HG03045 (cell line): ENCODE results near the gene DPY19L2.
"Not testable (repeated sequence)": the region's sequence is repeated elsewhere in the genome, so short reads cannot be mapped to it uniquely, and the experiment has no call there.

Experiments
- ATAC-seq: cut with Tn5 transposase; IDR thresholded peaks from one replicate; pipeline ENCODE4 v1.9.1; 2021; ENCODE audit warnings: mild to moderate bottlenecking, moderate library complexity; ENCODE audit not compliant: unreplicated experiment

Gene DPY19L2

DNA sequence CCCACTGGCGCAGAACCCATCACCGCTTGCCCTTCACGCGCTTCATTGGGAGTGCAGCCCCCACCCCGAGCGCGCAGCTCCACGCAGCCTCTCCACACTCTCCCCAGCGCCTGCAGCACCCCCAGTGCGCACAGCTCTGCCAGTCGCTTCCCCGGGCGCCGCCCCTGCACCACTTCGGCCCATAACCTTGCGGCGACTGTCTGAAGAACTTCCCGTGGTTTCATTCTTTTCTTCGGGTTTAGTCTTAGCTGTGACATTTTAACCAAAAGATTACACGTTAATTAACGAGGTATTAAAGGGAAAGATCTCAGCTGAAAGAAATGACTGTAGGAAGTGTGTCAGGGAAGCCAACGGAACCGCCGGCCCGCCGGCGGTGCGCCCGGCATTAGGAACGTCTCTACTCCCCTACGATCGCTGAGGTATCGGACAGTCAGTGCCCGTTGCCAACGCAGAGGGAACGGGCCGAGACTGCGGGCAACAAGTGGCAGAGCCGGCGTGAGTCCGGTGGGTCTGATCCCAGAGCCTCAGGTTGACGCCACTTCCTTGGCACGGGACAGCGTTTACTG lies 590 bp upstream of the DPY19L2 start:
- ATAC-seq: not testable (repeated sequence)

DNA sequence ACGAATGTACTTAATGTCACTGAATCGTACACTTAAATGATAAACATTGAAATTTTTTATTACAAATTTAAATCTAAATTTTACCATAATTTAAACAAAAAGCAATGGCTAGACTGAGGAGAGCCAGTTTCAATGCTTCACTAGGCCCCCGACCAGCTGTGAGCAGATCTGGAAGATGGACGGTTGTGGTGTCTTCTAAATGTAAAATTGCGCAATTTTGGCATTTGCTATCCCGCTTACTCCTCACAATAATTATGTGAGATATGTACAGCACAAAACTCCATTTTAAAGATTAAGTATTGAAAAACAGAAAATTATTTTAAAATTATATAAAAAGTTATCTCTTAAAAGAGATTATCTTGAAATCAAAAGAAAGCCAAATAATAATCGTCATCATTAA lies 5.3 kb downstream of the DPY19L2 start:
- not testable (repeated sequence) for ATAC-seq

DNA sequence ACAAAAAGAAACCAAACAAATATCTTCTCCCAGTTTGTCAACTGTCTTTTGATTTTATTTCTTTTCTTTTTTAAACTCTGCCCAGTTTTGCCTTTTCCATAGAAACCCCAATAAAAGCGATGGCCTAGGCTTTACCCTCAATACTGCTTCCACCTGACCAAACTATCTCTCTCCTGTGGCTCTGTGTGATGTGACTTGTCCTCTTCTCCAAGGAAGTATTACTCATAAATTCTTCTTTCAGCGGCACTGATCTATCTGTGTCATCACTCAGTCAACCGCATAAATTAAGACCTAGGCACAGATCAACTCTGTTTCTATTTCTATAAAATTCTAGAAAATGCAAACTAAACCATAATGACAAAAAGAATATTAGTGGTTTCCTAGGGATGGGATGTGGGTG lies 9.8 kb downstream of the DPY19L2 start:
- ATAC-seq: not testable (repeated sequence)

DNA sequence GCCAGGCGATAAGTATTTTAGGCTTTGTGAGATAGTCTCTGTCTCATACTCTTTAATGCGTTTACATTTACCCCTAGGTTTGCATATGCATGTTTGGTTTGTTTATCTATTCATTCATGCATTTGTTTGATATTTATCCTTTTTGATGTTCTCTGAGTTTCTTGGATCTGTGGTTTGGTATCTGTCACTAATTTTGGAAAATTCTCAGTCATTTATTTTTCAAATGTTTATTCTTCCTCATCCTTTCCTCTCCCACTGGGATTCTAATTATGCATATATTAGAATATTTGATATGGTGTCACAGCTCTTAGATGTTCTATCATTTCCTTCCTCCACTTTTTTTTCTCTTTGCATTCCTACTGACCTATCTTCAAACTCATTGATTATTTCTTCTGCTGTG lies 11.9 kb downstream of the DPY19L2 start:
- not testable (repeated sequence) for ATAC-seq

DNA sequence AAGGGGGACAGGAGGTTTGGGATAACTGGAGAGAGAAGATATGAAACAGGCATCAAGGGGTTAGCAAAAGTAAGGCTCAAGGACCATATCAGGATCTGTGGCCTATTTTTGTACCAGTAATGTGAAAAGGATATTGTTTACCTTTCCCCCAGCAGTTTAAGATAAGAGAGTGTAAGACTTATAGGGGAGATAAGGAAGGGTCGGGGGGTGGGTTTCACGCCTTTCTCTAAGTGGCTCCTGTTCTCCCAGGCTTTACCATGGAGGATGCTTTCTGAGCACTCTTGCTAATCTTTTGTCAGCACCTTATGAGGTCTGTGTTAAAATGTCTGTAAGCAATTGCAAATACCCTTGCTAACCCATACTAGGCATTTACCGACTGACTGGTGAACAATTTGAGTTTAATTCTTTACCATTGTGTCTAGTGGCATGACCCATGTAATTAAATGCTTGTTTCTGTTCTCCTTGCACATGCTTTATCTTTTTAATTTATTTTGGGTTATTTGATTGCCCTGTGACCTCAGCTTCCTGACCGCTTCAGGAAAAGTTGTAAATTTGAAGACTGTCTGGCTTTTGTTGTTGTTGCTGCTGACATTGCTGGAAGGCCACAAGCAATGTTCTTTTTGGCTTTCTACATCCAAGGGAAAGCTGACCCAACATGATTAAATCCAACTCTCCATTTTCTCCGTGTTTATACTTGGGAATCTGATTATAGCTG lies 12.6 kb downstream of the DPY19L2 start:
- ATAC-seq: not testable (repeated sequence)

DNA sequence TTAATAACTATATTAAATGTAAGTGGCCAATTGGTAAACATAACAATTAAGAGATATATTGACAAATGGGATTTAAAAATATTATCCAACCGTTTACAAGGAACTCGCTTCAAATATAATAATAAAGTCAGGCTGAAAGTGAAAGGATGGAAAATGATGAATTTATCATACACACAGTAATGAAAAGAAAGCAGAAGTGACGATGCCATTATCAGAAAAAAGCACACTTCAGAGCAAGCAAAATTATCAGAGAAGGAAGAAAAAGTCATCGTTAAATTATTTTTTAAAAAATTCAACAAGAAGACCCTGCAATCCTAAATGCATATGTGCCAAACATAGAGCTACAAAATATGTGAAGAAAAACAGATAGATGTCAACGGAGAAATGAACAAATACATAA lies 13.8 kb downstream of the DPY19L2 start:
- not testable (repeated sequence) for ATAC-seq

DNA sequence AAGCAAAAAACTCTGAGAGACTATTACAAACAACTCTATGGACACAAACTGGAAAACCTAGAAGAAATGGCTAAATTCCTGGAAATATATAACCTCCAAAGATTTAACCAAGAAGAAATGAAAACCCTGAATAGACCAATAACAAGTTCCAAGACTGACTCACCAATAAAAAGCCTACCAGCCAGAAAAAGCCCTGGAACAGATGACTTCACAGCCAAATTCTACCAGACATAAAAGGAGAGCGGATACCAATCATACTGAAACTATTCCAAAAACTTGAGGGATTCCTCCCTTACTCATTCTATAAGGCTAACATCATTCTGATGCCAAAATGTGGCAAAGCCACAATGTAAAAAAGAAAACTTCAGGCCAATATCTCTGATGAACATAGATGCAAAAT lies 18.8 kb downstream of the DPY19L2 start:
- not testable (repeated sequence) for ATAC-seq

DNA sequence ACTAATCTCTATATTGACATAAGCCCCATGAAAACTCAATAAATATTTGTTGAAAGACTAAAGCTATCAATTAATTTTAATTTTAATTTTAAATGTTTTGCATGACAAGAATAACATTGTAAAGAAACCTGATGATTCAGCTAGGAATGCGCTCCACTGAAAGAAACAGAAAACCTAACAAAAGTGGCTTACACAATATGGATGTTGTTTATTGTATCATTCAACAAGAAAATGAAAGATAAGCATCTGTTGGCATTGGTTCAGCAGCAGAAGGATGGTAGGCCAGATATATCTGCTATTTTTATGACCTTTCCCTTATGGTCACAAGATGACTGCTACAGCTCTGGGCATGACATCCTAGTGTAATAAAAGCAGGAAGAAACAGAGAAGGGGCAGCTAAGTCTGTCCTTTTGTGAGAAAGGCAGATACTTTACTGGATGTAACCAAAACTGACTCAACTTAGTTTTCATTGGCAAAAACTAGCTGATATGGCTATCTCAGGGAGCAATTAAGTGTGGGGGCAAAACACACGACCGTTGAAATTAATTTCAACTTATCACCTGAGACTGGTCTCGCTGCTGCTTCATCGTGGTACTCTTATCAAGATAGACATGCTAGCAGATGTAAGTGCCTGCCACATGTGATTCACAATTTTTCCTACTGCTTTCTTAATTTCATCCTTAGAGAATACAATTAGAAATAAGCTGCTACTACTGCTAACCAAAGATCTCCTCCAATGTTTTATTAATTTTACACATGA lies 24.7 kb downstream of the DPY19L2 start:
- ATAC-seq: not testable (repeated sequence)

DNA sequence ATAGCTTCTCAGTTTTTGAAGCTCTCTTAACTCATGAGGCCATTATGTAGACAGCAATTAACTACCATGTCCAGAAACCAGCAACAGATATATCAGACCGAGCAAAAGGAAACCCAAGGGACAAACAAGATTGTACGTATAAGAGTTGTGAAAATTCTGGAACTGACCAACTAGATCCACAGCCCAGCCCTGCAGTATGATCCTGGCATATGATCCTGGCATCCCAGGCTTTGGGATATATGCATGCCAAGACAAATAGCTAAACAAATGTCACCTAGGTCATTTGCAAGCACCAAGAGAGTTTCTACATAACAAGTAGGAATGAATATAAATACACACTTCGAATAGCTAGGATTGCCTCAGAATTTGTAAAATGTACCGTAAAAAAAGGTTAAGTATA lies 44.0 kb downstream of the DPY19L2 start:
- ATAC-seq: not testable (repeated sequence)

DNA sequence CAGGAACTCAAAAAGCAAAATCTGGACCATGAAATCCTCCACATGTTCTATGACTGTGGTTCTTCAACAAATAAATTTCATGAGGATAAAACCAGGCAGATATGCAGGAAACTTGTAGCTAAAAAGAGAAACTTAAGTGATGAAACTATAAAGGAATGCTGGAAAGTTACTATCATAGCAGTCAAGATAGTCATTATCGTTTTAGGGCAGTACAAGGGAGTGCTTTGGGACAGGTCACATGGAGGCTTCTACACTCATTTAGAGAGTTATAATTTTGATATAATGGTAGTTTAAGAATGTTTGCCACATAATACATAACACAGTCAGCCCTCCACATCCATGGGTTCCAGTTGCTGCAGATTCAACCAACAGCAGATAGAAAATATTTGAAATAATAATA lies 52.7 kb downstream of the DPY19L2 start:
- ATAC-seq: not testable (repeated sequence)

DNA sequence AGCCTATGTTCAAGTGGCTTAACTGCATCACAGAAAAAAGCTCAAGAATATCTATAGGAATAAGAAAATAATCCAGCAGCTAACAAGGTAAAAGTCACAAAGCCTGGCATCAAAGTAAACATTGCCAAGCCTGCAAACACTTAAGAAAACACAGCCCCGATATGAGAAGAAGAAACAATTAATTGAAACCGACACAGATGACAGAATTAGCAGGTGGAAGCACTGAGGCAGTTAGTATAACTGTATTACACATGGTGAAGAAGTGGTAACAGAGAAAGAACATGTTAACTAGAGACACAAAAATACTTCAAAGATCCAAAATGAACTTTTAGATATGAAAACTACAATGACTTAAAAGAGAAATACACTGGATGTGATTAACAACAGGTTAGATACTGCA lies 57.0 kb downstream of the DPY19L2 start:
- not testable (repeated sequence) for ATAC-seq

DNA sequence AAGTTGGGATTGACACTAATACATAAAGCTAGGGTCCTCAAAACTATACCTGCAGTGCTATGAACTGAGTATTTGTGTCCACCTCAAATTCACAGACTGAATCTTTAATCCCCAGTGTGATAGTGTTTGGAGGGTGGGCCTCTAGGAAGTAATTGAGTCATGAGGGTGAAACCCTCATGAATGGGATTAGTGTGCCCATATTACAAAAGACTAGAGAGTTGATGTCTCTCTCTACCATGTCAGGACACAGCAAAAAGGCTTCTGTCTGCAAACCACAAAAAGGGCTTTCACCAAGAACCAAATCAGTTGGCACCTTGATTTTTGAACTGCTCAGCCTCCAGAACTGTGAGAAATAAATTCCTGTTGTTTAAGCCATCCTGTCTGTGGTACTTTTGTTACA lies 59.0 kb downstream of the DPY19L2 start:
- not testable (repeated sequence) for ATAC-seq

DNA sequence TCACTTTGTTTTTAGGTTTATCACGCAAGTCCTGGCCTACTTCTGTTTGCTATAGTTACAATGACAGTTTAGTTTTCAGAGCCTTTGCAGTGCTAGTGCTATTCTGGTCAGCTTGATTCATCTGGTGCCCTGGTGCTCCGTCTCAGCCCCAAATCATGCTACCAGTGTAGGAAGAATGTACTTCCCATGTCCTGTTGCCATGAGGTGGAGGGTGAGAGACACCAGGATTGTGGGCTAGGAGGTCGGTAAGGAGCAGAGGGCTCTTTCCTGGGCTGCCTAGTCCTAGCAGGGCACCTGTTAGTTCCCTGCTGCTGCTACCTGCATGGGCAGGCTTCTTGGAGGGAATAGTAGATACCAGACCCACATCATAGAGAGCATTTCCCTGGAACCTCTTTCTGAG lies 63.3 kb downstream of the DPY19L2 start:
- not testable (repeated sequence) for ATAC-seq

DNA sequence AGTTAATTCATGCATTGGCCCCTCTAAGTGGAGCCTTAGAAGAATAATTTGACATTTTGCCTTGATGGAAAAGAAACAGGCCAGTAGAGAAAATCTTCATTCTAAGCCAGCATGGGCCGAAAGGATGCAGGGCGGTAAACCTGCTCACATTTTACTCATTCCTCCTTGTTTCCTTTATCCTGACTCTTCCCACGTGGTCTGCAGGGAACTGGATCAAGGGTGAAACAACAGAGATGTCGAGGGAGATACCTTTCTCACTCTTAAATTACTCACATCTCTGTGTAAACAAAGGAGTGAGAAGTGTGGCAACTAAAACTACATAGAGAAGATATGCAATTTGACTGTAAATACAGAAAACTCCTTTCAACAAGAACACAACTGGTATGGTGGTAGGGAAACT lies 73.5 kb downstream of the DPY19L2 start:
- not testable (repeated sequence) for ATAC-seq

DNA sequence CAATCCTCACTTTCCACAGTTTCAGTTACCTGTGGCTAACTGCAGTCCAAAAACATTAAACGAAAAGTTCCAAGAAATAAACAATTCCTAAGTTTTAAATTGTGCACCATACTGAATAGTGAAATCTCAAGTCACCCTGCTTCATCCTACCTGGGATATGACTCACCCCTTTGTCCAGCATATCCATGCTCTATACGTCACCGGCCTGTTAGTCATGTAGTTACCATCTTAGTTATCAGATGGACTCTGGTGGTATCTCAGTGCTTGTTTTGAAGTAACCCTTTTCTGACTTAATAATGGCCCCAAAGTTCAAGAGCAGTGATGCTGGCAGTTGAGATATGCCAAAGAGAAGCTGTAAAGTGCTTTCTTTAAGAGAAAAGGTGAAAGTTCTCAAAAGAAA lies 83.9 kb downstream of the DPY19L2 start:
- ATAC-seq: not testable (repeated sequence)

DNA sequence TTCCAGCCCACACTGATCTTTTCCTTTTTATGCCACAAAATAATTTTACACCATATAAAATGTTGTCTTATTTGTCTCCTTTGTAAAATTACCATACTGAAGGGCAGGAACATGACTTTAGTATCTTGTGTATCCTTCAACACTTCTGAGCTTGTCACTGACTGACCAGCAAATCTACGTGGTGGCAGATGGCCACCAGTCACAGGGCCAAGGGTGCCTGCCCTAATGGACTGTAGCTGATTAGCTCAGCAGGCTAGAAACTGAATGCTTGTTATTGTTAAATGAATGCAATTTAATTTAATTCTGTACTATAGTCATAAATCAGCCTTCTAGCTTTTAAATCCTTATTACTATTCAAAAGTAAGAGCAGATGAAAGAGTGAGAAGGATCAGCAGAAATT lies 85.0 kb downstream of the DPY19L2 start:
- not testable (repeated sequence) for ATAC-seq

DNA sequence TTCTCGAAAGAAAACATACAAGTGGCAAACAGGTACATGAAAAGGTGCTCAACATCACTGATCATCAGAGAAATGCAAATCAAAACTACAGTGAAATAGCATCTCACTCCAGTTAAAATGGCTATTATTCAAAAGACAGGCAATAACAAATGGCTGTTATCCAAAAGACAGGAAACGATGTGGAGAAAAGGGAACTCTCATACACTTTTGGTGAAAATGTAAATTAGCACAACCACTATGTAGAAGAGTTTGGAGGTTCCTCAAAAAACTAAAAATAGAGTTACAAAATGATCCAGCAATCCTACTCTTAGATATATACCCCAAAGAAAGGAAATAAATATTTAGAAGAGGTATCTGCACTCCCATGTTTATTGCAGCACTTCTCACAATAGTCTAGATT lies 90.7 kb downstream of the DPY19L2 start:
- not testable (repeated sequence) for ATAC-seq

DNA sequence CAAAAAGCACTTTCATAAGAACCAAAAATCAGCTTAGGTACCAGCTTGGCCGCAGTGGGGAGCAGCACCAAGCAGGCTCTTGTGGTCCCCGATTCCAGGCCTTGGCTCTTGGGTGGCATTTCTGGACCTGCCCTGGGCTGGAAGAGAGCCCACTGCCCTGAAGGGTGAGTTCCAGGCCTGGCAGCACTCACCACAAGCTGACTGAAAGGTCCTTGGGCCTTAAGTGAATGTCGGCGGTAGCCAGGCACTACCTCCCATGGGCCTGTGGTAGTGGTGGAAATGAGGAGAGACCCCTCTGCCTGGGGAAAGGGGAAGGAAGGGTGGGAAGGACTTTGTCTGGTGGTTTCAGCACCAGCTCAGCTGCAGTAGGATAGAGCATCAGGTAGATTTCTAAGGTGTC lies 96.3 kb downstream of the DPY19L2 start:
- not testable (repeated sequence) for ATAC-seq

DNA sequence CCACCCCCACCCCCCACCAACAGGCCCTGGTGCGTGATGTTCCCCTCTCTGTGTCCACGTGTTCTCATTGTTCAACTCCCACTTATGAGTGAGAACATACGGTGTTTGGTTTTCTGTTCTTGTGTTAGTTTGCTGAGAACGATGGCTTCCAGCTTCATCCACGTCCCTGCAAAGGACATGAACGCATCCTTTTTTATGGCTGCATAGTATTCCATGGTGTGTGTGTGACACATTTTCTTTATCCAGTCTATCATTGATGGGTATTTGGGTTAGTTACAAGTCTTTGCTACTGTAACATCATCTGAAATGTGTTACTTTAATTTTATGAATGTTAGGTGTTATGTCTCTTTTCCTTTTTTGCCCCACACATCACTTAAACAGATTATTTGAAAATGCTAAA lies 109.8 kb downstream of the DPY19L2 start:
- not testable (repeated sequence) for ATAC-seq

DNA sequence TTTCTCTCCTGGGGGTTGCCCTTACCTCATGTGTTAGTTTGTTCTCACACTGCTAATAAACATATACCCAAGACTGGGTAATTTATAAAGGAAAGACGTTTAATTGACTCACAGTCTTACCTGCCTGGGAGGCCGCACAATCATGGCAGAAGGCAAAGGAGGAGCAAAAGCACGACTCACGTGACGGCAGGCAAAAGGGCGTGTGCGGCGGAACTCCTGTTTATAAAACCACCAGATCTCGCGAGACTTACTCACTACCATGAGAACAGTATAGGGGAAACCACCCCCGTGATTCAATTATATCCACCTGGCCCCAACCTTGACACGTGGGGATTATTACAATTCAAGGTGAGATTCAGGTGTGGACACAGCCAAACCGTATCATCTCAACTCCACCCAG lies 116.9 kb downstream of the DPY19L2 start:
- not testable (repeated sequence) for ATAC-seq

DNA sequence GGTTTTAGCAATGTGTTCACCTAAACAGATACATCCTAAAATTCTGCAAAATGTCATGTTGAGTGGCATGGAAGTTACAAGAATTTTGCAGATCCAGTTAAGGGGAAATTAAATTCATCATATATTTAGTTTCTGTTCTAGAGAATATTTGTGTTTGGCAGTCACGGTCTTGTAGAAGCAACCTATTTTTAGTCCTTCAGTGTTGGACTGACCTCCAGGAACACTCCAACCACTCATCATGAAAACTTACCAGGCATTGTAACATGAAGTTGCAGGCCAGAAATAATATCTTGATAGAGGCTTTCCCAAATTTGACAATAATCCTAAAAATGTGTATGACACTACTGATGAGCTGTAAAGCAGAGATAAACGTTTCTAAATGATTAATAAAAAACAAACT lies 119.3 kb downstream of the DPY19L2 start:
- ATAC-seq: not testable (repeated sequence)
